Measurements from ENCODE around the gene KLHL29. TPM values are rescaled to one million over a fixed set of nuclear protein-coding genes. Genes with fewer than 3 reads are reported as not detected.

The KLHL29 gene
- total and polyA plus RNA-seq, 10 donors = 1.5 to 30.5 (median 9.4) TPM

GRCh38 chr2:23534771-23535170, 149.8 kb downstream of the KLHL29 start:
- Histone ChIP-seq H3K36me3 (no peaks in the 10 kb centered on the region), H3K4me1 (peaks cover 0 to 42% (median 9%) of the 10 kb centered on the region in 6 donors), H3K4me3 (no peak overlapping the region), H3K27me3 (replicated peaks in 1 of 7) (no peaks in the 10 kb centered on the region), H3K9me3 (no peaks in the 10 kb centered on the region), H3K27ac (no peak overlapping the region)
- intact Hi-C loops (cut with DNase I; ENCODE audit: low total_unique reads) = no loop called here
- WGBS, 5 donors = 72 to 95% (median 85%) methylated on average over 2 of the region's 2 CpGs
- DNase-seq = no peak
- TF ChIP-seq POLR2AphosphoS5 (IDR thresholded peaks at IDR 0.05) (no peak), POLR2A (IDR thresholded peaks at IDR 0.05) (no peak), CTCF (IDR thresholded peaks at IDR 0.05 in 8 of 11, conservative IDR thresholded peaks at IDR 0.05 in 3 of 11) (no peak)

- H3K36me3 ChIP-seq = no peaks in the 10 kb centered on the region
- WGBS, 5 donors = 83 to 90% (median 88%) methylated on average over 12 to 13 of the region's 13 CpGs
- no peak for TF ChIP-seq POLR2AphosphoS5 (IDR thresholded peaks at IDR 0.05)
- no peak for TF ChIP-seq POLR2A (IDR thresholded peaks at IDR 0.05)
- no peak overlapping the region for H3K4me3 ChIP-seq
- no peaks in the 10 kb centered on the region for H3K9me3 ChIP-seq
- no peaks in the 10 kb centered on the region for H3K27me3 ChIP-seq (replicated peaks in 1 of 7)
- DNase-seq = no peak
- no peak overlapping the region for H3K27ac ChIP-seq
- peaks cover 0 to 40% (median 9%) of the 10 kb centered on the region in 6 donors for H3K4me1 ChIP-seq
- intact Hi-C loops (cut with DNase I; ENCODE audit: low total_unique reads) = no loop called here
Measured at GRCh38 chr2:23536326-23536725, 151.3 kb downstream of the KLHL29 start.

GRCh38 chr2:23537991-23538390, 153.0 kb downstream of the KLHL29 start:
- no peak for TF ChIP-seq POLR2A (IDR thresholded peaks at IDR 0.05)
- 77 to 90% (median 80%) methylated on average over 5 of the region's 5 CpGs for WGBS, 5 donors
- intact Hi-C loops (cut with DNase I; ENCODE audit: low total_unique reads) = no loop called here
- Histone ChIP-seq H3K4me1 (peaks cover 0 to 23% (median 2%) of the 10 kb centered on the region in 6 donors), H3K4me3 (no peak overlapping the region), H3K36me3 (no peaks in the 10 kb centered on the region), H3K27ac (no peak overlapping the region), H3K27me3 (replicated peaks in 1 of 7) (no peaks in the 10 kb centered on the region), H3K9me3 (no peaks in the 10 kb centered on the region)
- no peak for DNase-seq

- DNase-seq = no peak
- Histone ChIP-seq H3K27ac (no peak overlapping the region), H3K36me3 (no peaks in the 10 kb centered on the region), H3K9me3 (no peaks in the 10 kb centered on the region), H3K27me3 (replicated peaks in 1 of 7) (no peaks in the 10 kb centered on the region), H3K4me3 (no peak overlapping the region), H3K4me1 (peaks cover 0 to 17% (median 0%) of the 10 kb centered on the region in 6 donors)
- no peak for TF ChIP-seq POLR2A (IDR thresholded peaks at IDR 0.05)
- no peak for TF ChIP-seq POLR2AphosphoS5 (IDR thresholded peaks at IDR 0.05)
- TF ChIP-seq CTCF (IDR thresholded peaks at IDR 0.05 in 8 of 11, conservative IDR thresholded peaks at IDR 0.05 in 3 of 11) = no peak
- WGBS, 5 donors = 84 to 95% (median 89%) methylated on average over 2 of the region's 2 CpGs
- intact Hi-C loops (cut with DNase I; ENCODE audit: low total_unique reads) = no loop called here
Measured at GRCh38 chr2:23538566-23538965, 153.6 kb downstream of the KLHL29 start.

GRCh38 chr2:23540804-23541360, 155.9 kb downstream of the KLHL29 start:
- intact Hi-C loops (cut with DNase I; ENCODE audit: low total_unique reads) = no loop called here
- DNase-seq = no peak
- H3K27me3 ChIP-seq (replicated peaks in 1 of 7) = no peaks in the 10 kb centered on the region
- H3K4me3 ChIP-seq = no peak overlapping the region
- no peak overlapping the region for H3K27ac ChIP-seq
- H3K9me3 ChIP-seq = no peaks in the 10 kb centered on the region
- WGBS, 5 donors = 80 to 92% (median 86%) methylated on average over 8 of the region's 8 CpGs
- TF ChIP-seq POLR2AphosphoS5 (IDR thresholded peaks at IDR 0.05) (no peak), CTCF (IDR thresholded peaks at IDR 0.05 in 8 of 11, conservative IDR thresholded peaks at IDR 0.05 in 3 of 11) (no peak), POLR2A (IDR thresholded peaks at IDR 0.05) (no peak)
- H3K36me3 ChIP-seq = no peaks in the 10 kb centered on the region
- H3K4me1 ChIP-seq = peaks cover 0 to 15% (median 7%) of the 10 kb centered on the region in 6 donors
